Stimulated activated CD8-positive, alpha-beta memory T cell treated with anti-CD3 and anti-CD28 coated beads, Interleukin-12 subunit alpha, Interleukin-12 subunit beta, amount 100 ng/mL, for 24 hours (primary cell): ENCODE results near the gene CHMP5.

ENCODE experiments used
- DNase-seq: peaks from one replicate; pipeline ENCODE4 v3.0.0-alpha.2; 2020; ENCODE audit errors: extremely low read depth

The CHMP5 gene

GRCh38 chr9:33264473-33265177, at the start of gene CHMP5, which contains the start of gene BAG1:
Gene CHMP5 (plus strand): TSS chr9:33265049. CDS start chr9:33265079, 30 bp downstream.
Gene BAG1 (minus strand): TSS chr9:33264708.
- DNase-seq = peak; percentile 99

- DNase-seq = no peak
Measured at GRCh38 chr9:33220681-33221567, 43.9 kb upstream of the CHMP5 start.

DNA sequence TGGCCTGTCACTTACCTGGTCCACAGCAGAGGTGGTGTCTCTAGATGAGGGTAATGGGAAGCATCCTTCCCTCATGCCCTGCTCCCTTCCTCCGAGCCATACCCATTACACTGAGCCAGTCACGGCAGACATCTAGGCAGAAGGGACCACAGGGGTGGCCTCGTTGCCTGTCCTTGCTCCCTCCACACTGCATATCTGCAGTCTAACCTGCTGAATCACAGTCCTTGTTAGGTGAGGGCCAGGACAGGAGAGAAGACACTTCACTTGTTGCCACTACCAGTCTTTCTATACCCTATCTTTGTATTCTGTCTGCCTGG, 43.3 kb upstream of the CHMP5 start:
- no peak for DNase-seq

DNA sequence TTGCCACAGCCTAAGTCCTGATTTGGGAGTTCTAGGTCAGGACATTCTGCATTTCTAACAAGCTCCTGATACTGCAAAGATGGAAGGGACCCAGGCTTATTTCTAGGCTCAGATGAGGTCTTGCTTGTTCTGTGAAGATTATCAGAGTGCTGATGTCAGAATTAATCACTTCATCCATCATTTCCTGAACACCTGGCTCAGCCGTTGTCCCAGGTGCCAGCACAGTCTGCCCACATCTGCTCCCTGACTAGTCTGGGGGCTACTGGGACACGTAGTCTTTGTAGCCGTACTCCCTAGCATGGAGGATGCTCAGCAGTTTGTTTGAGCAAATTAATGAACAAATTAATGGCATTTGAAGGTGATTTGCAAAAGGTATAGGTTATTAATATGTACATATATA, 42.8 kb upstream of the CHMP5 start:
- DNase-seq = no peak

DNA sequence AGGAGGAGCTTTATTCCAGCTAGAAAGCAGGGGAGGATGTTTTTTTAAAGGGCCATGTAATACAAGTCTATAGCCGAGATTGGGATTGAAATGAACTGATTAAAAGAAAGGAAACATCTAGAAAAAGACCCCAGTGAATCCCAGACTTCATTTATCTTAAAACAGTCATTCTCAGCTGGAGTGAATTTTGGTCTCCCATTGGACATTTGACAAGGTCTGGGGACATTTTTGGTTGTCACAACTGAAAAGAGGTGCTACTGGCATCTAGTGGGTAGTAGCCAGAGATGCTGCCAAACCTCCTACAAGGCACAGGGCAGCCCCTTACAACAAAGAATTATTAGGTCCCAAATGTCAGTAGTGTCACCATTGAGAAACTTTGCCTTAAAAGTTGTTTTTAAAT, 41.2 kb upstream of the CHMP5 start:
- no peak for DNase-seq

GRCh38 chr9:33225319-33226147, 39.3 kb upstream of the CHMP5 start:
- DNase-seq = no peak

- no peak for DNase-seq
Measured at GRCh38 chr9:33227008-33227398, 37.8 kb upstream of the CHMP5 start.

DNA sequence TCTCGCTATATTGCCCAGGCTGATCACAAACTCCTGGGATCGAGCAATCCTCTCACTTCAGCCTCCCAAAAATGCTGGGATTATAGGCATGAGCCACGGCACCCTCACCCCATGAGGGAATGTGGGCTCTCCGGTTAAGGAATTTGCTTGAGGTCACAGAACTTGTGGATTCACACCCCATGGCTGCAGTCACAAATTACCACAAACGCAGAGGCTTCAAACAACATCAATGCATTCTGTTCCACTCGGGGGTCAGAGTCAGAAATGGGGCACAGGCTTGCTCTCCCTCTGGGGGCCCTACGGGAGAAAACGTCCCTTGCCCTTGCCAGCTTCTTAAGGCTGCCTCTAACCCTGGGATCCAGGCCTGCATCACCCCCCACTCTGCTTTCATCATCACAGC, 37.1 kb upstream of the CHMP5 start:
- no peak for DNase-seq

DNA sequence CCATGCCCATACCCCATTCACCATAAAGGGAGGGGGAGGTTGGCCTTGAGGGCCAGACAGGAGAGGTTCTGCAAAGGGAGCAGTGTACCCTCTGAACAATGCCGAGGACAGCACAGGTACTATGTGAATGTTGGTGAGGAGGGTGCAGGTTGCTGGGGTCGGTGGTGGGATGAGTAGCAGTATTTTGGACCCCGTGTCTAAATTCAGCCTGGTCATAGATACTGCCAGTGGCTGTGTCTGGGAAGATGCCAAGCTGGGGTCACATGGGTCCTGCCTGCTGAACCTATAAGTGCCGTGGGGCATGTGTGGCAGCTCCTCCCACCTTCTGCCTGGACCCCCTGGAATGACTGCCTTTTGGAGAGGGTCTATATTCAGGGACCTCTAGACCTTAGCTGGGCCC, 36.2 kb upstream of the CHMP5 start:
- DNase-seq = no peak

DNA sequence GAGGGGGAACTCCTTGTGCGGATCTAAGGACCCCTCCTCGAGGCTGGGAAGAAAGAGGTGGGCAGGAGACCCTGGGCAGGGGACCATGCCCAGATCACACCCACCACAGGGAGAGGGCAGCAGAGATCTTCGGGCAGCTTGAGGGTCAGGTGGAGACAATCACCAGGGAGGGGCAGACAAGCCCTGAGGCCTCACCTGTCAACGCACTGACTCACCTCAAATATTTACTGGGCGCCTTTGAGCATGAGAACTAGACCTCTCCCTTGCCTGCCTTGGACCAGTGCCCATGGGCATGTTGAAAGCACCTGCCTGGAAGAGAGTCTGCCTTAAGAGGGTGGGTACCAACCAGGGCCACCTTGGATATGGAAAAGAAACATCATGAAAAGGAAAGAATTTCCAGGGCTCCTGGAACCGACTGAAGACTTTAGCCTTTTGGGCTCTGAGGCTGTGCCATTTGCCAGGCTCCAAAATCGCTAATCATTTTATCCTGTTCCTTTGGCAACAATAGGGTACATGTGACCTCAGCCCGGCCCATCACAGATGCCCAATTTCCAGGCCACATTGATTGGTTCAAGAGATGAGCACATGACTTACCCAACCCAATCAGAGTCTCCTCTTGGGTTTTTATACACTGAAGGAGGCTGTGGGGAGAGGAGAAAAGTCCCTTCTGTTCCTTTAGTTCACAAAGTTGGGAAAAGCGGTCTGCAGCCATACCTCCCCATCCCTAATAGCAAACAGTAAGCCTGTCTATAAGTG, 35.3 kb upstream of the CHMP5 start:
- DNase-seq = no peak

GRCh38 chr9:33230756-33231622, 33.9 kb upstream of the CHMP5 start:
- no peak for DNase-seq

GRCh38 chr9:33231623-33231942, 33.3 kb upstream of the CHMP5 start:
- no peak for DNase-seq

- no peak for DNase-seq
Measured at GRCh38 chr9:33232815-33233214, 32.0 kb upstream of the CHMP5 start.

DNA sequence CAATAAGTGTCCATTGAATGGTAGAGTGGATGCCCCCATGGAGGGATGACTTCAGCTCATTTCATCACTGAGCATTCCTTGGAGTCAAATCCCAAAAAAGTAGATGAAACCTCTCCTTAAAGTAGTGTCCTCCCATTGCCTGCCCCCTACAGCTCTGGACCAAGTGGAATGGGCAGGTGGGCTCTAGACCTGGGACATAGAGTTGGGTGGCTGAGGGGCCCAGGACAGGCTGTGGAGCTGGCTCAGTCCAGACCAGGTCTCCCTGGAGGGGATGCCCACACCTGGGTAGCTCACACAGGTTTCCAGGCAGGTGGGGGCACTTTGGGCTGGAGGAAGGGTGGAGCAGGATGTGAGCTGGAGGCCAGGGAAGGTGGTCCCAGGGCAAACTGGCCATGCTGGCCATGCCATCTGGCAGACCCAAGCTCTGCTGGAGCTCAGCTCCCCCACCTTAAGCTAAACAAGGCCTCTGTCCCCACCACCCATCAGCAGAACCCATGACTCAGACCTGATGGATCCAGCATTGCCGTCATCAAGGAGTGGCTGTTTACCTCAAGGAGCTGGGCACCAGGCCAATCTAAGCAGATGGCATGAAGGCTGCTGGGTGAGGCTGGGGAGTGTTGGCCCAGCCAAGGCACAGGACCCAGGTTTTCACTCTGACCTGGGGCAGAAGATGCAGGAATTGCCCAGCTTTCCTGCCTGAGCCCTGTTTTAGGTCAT, 31.1 kb upstream of the CHMP5 start:
- DNase-seq = no peak

DNA sequence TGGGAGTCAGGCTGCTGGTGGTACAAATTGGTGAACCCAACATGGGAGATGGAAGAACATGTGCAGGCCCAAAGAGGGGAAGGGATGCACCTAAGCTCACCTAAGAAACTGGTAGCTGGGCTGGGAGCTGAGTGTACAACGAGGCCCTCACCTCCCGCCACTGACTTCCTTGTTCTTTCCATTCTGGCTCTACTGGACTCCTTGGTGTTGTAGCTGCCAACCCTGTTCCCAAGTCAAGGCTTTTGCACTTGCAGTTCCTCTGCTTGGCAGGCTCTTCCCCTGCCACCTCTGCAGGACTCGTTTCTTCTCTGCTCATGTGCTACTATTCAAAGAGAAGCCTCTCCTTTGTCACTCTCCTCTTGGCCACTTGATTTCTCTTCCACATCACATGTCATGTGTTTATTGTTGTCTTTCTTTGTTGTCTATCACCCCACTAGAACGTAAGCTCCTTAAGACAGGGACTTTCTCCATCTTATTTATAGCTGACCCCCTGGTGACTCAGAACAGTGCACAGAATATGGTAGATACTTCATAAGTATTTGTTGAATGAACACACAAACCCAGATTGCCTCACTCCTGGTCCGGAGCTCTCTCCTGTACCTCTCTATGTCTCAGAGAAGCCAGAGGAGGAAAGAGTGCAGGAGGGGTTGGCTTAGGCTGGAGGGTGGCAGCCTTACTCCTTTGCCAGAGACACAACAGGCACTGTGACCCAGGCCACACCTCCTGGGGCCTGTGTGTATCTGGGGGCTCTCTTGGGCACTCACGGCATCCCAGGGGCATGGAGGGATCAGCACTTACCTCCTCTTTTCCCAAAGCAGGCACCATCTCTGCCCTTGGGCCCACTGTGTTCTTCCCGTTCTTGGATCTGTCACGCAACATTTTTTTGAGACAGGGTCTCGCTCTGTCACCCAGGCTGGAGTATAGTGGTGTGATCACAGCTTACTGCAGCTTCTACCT, 30.1 kb upstream of the CHMP5 start:
- no peak for DNase-seq

GRCh38 chr9:33236571-33236970, 28.3 kb upstream of the CHMP5 start:
- no peak for DNase-seq

GRCh38 chr9:33239921-33240320, 24.9 kb upstream of the CHMP5 start, which contains the start of gene SPINK4:
Gene SPINK4 (plus strand): TSS chr9:33240167. CDS start chr9:33240209, 42 bp downstream.
- DNase-seq = no peak

GRCh38 chr9:33241298-33241697, 23.6 kb upstream of the CHMP5 start:
- no peak for DNase-seq

- no peak for DNase-seq
Measured at GRCh38 chr9:33242609-33243134, 22.2 kb upstream of the CHMP5 start.
